Keratinocyte (primary cell): ENCODE measurements around the gene PTS. TPM values are rescaled to one million over a fixed set of nuclear protein-coding genes. Genes with fewer than 3 reads are reported as not detected.

Experiments
- DNase-seq: peaks from one replicate; pipeline ENCODE4 v3.0.0-alpha.2; 2011; ENCODE audit warnings: low read depth, missing footprints, low spot score
- FAIRE-seq: peaks from 2 replicates; lab custom pipeline; 2011; peaks lifted over from hg19 to GRCh38; lab: Jason Lieb, UNC
- H2AFZ ChIP-seq: 2 replicates; pipeline ENCODE4 v1.6.0; 2012; ENCODE audit warnings: low read length, control low read depth, inconsistent platforms; ENCODE audit not compliant: control insufficient read depth
- H3K27ac ChIP-seq: 2 replicates; pipeline ENCODE4 v1.5.1; 2011; ENCODE audit warnings: low read length; ENCODE audit not compliant: control insufficient read depth, insufficient read depth
- H3K27me3 ChIP-seq: 3 replicates; pipeline ENCODE4 v1.6.0; 2011; ENCODE audit warnings: low read length; ENCODE audit not compliant: control insufficient read depth, insufficient read depth; ENCODE audit errors: extremely low read depth
- H3K36me3 ChIP-seq, 2 experiments: 2 replicates in 1 of 2; 3 replicates in 1 of 2; pipeline ENCODE4 v1.5.1; 2011; ENCODE audit warnings: low read length in 2 of 2, mild to moderate bottlenecking in 1 of 2; ENCODE audit not compliant: control insufficient read depth in 2 of 2, insufficient read depth in 2 of 2; ENCODE audit errors: extremely low read depth in 1 of 2
- H3K4me1 ChIP-seq: 3 replicates; pipeline ENCODE4 v1.5.1; 2011; ENCODE audit warnings: low read length; ENCODE audit not compliant: control insufficient read depth, insufficient read depth; ENCODE audit errors: extremely low read depth
- H3K4me2 ChIP-seq: 3 replicates; pipeline ENCODE4 v1.6.0; 2011; ENCODE audit warnings: low read depth, low read length; ENCODE audit not compliant: control insufficient read depth, insufficient read depth; ENCODE audit errors: extremely low read depth
- H3K4me3 ChIP-seq, 3 experiments: fragments of 200-600 bp in 1 of 3; sonication (generic) in 1 of 3; 2 replicates in 2 of 3; 3 replicates in 1 of 3; pipeline ENCODE4 v1.5.1; 2011 to 2016; ENCODE audit warnings: low read length in 3 of 3, mild to moderate bottlenecking in 3 of 3, control low read depth in 2 of 3, inconsistent platforms in 1 of 3, low read depth in 1 of 3, mixed read lengths in 1 of 3, mixed run types in 1 of 3, moderate library complexity in 1 of 3; ENCODE audit not compliant: control insufficient read depth in 2 of 3, insufficient read depth in 2 of 3; ENCODE audit errors: extremely low read depth in 1 of 3
- H3K79me2 ChIP-seq: 2 replicates; pipeline ENCODE4 v1.6.0; 2012; ENCODE audit warnings: low read length; ENCODE audit not compliant: control insufficient read depth, insufficient read depth
- H3K9ac ChIP-seq: 3 replicates; pipeline ENCODE4 v1.6.0; 2011; ENCODE audit warnings: low read length; ENCODE audit not compliant: control insufficient read depth, insufficient read depth; ENCODE audit errors: extremely low read depth
- H3K9me1 ChIP-seq: 3 replicates; pipeline ENCODE4 v1.6.0; 2011; ENCODE audit warnings: low read length; ENCODE audit not compliant: control insufficient read depth, insufficient read depth; ENCODE audit errors: extremely low read depth
- H3K9me3 ChIP-seq: 2 replicates; pipeline ENCODE4 v1.5.1; 2012; ENCODE audit warnings: low read depth, low read length; ENCODE audit not compliant: control insufficient read depth
- H4K20me1 ChIP-seq: 3 replicates; pipeline ENCODE4 v1.6.0; 2011; ENCODE audit warnings: low read length; ENCODE audit not compliant: control insufficient read depth, insufficient read depth; ENCODE audit errors: extremely low read depth
- CTCF ChIP-seq, 3 experiments: IDR thresholded peaks in 1 of 3; conservative IDR thresholded peaks in 1 of 3; optimal IDR thresholded peaks in 1 of 3; 2 replicates in 2 of 3; 3 replicates in 1 of 3; pipeline versions ENCODE3 to v1.5.1; 2011; ENCODE audit warnings: low read length in 3 of 3, mild to moderate bottlenecking in 3 of 3, moderate library complexity in 2 of 3, control low read depth in 1 of 3, inconsistent platforms in 1 of 3; ENCODE audit not compliant: insufficient read depth in 2 of 3; ENCODE audit errors: extremely low read depth in 1 of 3
- EZH2 ChIP-seq: IDR thresholded peaks from one replicate; pipeline ENCODE4 v1.6.1; 2012; ENCODE audit warnings: inconsistent platforms, mild to moderate bottlenecking, low read length, moderate library complexity
- dilution Hi-C: fragments of 300-500 bp; cut with MboI; formaldehyde crosslinking; loops from one replicate; pipeline ENCODE4 v1.7.0; 2020; ENCODE audit warnings: low sequenced_read_pairs; ENCODE audit not compliant: extremely low pct_ligation_motif_present
- polyA plus RNA-seq, 5 experiments: library from polyadenylated mRNA; depleted of rRNA in 3 of 5; stranded (reverse) in 3 of 5; stranded (forward) in 1 of 5; unstranded in 1 of 5; fragments of >200 nt; gene quantifications; 1 replicate in 1 of 5; 2 replicates in 3 of 5; 3 replicates in 1 of 5; pipeline versions ENCODE4 v1.2.1 to v1.2.3, GENCODE V29; 2011 to 2012; ENCODE audit warnings: missing spikeins in 2 of 5, low read depth in 1 of 5, low replicate concordance in 1 of 5

PTS gene
- polyA plus RNA-seq, 1 donor (not counting 4 experiments of a cell fraction or from before 2014, with no cell fraction given): 72.5 TPM

- peaks cover 2% of the 10 kb centered on the region for H3K9me1 ChIP-seq
- TF ChIP-seq EZH2 (no peak), CTCF (optimal IDR thresholded peaks at IDR 0.05 in 1 of 3, IDR thresholded peaks at IDR 0.05 in 1 of 3, conservative IDR thresholded peaks at IDR 0.05 in 1 of 3; ENCODE audit: extremely low read depth in 1 of 3, insufficient read depth in 2 of 3, low read length in 3 of 3) (no peak)
- H3K79me2 ChIP-seq: peaks cover 17% of the 10 kb centered on the region
- no peak overlapping the region for H2AFZ ChIP-seq
- no peaks in the 10 kb centered on the region for H3K36me3 ChIP-seq
- H3K4me2 ChIP-seq: no peak overlapping the region
- H3K4me1 ChIP-seq: peaks cover 32% of the 10 kb centered on the region
- H3K27me3 ChIP-seq: no peaks in the 10 kb centered on the region
- H3K27ac ChIP-seq: peak overlapping the region; percentile 37
- H3K9me3 ChIP-seq: no peaks in the 10 kb centered on the region
- no peak overlapping the region for H3K4me3 ChIP-seq
- no peak for DNase-seq
- FAIRE-seq: peak; percentile 62
- dilution Hi-C loops: no loop called here
- H3K9ac ChIP-seq: no peak overlapping the region
- no peaks in the 10 kb centered on the region for H4K20me1 ChIP-seq
Measured at GRCh38 chr11:112223121-112223520, 3.1 kb upstream of the PTS start.

- Histone ChIP-seq H3K9me3 (no peaks in the 10 kb centered on the region), H3K79me2 (peaks cover 25% of the 10 kb centered on the region), H2AFZ (no peak overlapping the region), H3K27me3 (no peaks in the 10 kb centered on the region), H3K4me2 (no peak overlapping the region), H3K9ac (no peak overlapping the region), H3K36me3 (peaks cover 0 to 1% of the 10 kb centered on the region in 2 experiments), H3K4me1 (peaks cover 32% of the 10 kb centered on the region), H3K4me3 (no peak overlapping the region), H3K27ac (no peak overlapping the region), H3K9me1 (peaks cover 2% of the 10 kb centered on the region), H4K20me1 (no peaks in the 10 kb centered on the region)
- TF ChIP-seq CTCF (optimal IDR thresholded peaks at IDR 0.05 in 1 of 3, IDR thresholded peaks at IDR 0.05 in 1 of 3, conservative IDR thresholded peaks at IDR 0.05 in 1 of 3; ENCODE audit: extremely low read depth in 1 of 3, insufficient read depth in 2 of 3, low read length in 3 of 3): no peak
- TF ChIP-seq EZH2: no peak
- dilution Hi-C loops: no loop called here
- DNase-seq (no peak), FAIRE-seq (no peak)
Measured at GRCh38 chr11:112223754-112224532, 2.3 kb upstream of the PTS start.
